GM12878 (cell line): ENCODE data around the gene AOAH. TPM values are rescaled to one million over a fixed set of nuclear protein-coding genes. Genes with fewer than 3 reads are reported as not detected.
"Not testable (repeated sequence)": the region's sequence is repeated elsewhere in the genome, so short reads cannot be mapped to it uniquely, and the experiment has no call there.

Experiments
- ATAC-seq: fragments of 200-7000 bp; cut with Tn5 transposase; 3 replicates; pipeline ENCODE4 v1.9.1; 2020; ENCODE audit warnings: mild to moderate bottlenecking, moderate library complexity
- BruUV-seq: library from RNA; stranded (reverse); fragments of 400-500 nt; replicated peaks from 2 replicates; lab custom pipeline; 2021; lab: Mats Ljungman, UMichigan
- CTCF ChIA-PET: fragments of 300-600 bp; sonication (Branson Sonifier 250); formaldehyde crosslinking; extraction: SDS; loops from one replicate; lab custom pipeline; 2021; ENCODE audit warnings: inconsistent platforms; lab: Yijun Ruan, JAX
- POLR2A ChIA-PET: fragments of 350-600 bp; formaldehyde crosslinking; extraction: SDS; loops from one replicate; lab custom pipeline; 2021; ENCODE audit warnings: inconsistent platforms; lab: Charles Lee
- RAD21 ChIA-PET: fragments of 300-600 bp; sonication (Branson Sonifier 250); formaldehyde crosslinking; loops from one replicate; lab custom pipeline; 2023; ENCODE audit warnings: antibody characterized with exemption; ENCODE audit not compliant: unreplicated experiment; lab: Charles Lee
- SMC1A ChIA-PET: fragments of 300-600 bp; sonication (Branson Sonifier 250); formaldehyde crosslinking; loops from one replicate; lab custom pipeline; 2023; ENCODE audit not compliant: unreplicated experiment, uncharacterized antibody; lab: Charles Lee
- DNase-seq: peaks from one replicate; pipeline ENCODE4 v3.0.0-alpha.2; 2011; ENCODE audit warnings: low read depth, low spot score
- FAIRE-seq: peaks from 3 replicates; lab custom pipeline; 2011; peaks lifted over from hg19 to GRCh38; lab: Jason Lieb, UNC
- H2AFZ ChIP-seq: 2 replicates; pipeline ENCODE4 v1.6.0; 2011; ENCODE audit warnings: low read depth, low read length, control low read depth; ENCODE audit not compliant: control insufficient read depth
- H3K27ac ChIP-seq: 2 replicates; pipeline ENCODE4 v1.5.1; 2011; ENCODE audit warnings: control low read depth; ENCODE audit not compliant: control insufficient read depth, insufficient read depth
- H3K27me3 ChIP-seq, 2 experiments: replicated peaks in 1 of 2; 2 replicates each; pipeline versions ENCODE4 v1.6.0 to v1.6.1; 2011; ENCODE audit warnings: low read length in 1 of 2; ENCODE audit not compliant: control insufficient read depth in 2 of 2, insufficient read depth in 2 of 2
- H3K36me3 ChIP-seq, 2 experiments: 2 replicates each; pipeline ENCODE4 v1.5.1; 2011; ENCODE audit warnings: low read length in 1 of 2; ENCODE audit not compliant: control insufficient read depth in 2 of 2, insufficient read depth in 2 of 2
- H3K4me1 ChIP-seq: 2 replicates; pipeline ENCODE4 v1.6.1; 2011; ENCODE audit warnings: mild to moderate bottlenecking, low read length, moderate library complexity, mixed read lengths; ENCODE audit not compliant: control insufficient read depth, insufficient read depth
- H3K4me2 ChIP-seq: 2 replicates; pipeline ENCODE4 v1.6.0; 2011; ENCODE audit warnings: control low read depth; ENCODE audit not compliant: control insufficient read depth, insufficient read depth
- H3K4me3 ChIP-seq: fragments of 200-600 bp; sonication (generic); 2 replicates; pipeline ENCODE4 v1.5.1; 2016
- H3K79me2 ChIP-seq: 2 replicates; pipeline ENCODE4 v1.6.0; 2011; ENCODE audit warnings: low read length; ENCODE audit not compliant: control insufficient read depth, insufficient read depth
- H3K9ac ChIP-seq: 2 replicates; pipeline ENCODE4 v1.8.0; 2011; ENCODE audit warnings: low read length, control low read depth, mixed read lengths; ENCODE audit not compliant: control insufficient read depth, insufficient read depth
- H3K9me3 ChIP-seq: replicated peaks from 3 replicates; pipeline ENCODE4 v1.5.1; 2011; ENCODE audit warnings: mild to moderate bottlenecking, low read length; ENCODE audit not compliant: control insufficient read depth, insufficient read depth
- H4K20me1 ChIP-seq: 2 replicates; pipeline ENCODE4 v1.6.0; 2011; ENCODE audit not compliant: control insufficient read depth, insufficient read depth
- NFYB ChIP-seq: IDR thresholded peaks from 2 replicates; pipeline ENCODE4 v1.6.1; 2011; ENCODE audit warnings: low read depth, mild to moderate bottlenecking, low read length, improper control_type of control experiment, moderate library complexity; ENCODE audit not compliant: insufficient read depth
- WGBS: methylation state at CpG from one replicate; pipeline ENCODE4 v1.1.6; 2016; ENCODE audit warnings: low lambda C conversion rate; ENCODE audit not compliant: insufficient replicate concordance, insufficient coverage; ENCODE audit errors: missing lambda C conversion rate; 5-methylcytosine and 5-hydroxymethylcytosine counted together
- in situ Hi-C: fragments of 300-500 bp; cut with MboI; formaldehyde crosslinking; loops from 9 replicates; pipeline ENCODE4 v1.14.3; 2018; ENCODE audit warnings: mixed read lengths
- intact Hi-C: fragments of 100-400 bp; cut with micrococcal nuclease; formaldehyde crosslinking; loops from one replicate; pipeline ENCODE4 v1.14.2; 2022; ENCODE audit not compliant: unreplicated experiment
- polyA plus RNA-seq, 11 experiments: library from polyadenylated mRNA; depleted of rRNA in 4 of 11; unstranded in 6 of 11; stranded (reverse) in 5 of 11; fragments of >200 nt; fragmentation: Nextera tagmentation in 4 of 11; fragmentation: Illumina TruSeq in 1 of 11; extraction: Ambion mirVana in 4 of 11; extraction: Trizol in 1 of 11; gene quantifications; 1 replicate in 1 of 11; 2 replicates in 10 of 11; pipeline versions ENCODE4 v1.2.1 to v1.2.3, GENCODE V29; 2011 to 2016; ENCODE audit warnings: inconsistent platforms in 2 of 11, missing spikeins in 2 of 11, low read depth in 1 of 11
- total RNA-seq, 4 experiments: library from RNA; depleted of rRNA in 3 of 4; stranded (reverse); fragments of >200 nt in 3 of 4; fragmentation: Illumina TruSeq in 1 of 4; extraction: Trizol in 1 of 4; gene quantifications; 2 replicates each; pipeline versions ENCODE4 v1.2.1 to v1.2.3, GENCODE V29; 2013 to 2021

The AOAH gene
- total and polyA plus RNA-seq, 10 of the 15 experiments (the other 5 are each of a cell fraction or from before 2014, with no cell fraction given), result 0.32 to 2.8 (median 1.4) TPM

GRCh38 chr7:36504617-36505016 is 219.7 kb downstream of the AOAH start:
- H3K27ac ChIP-seq, H2AFZ ChIP-seq, SMC1A ChIA-PET, BruUV-seq, H3K36me3 ChIP-seq, H4K20me1 ChIP-seq, FAIRE-seq, intact Hi-C loops, H3K9ac ChIP-seq, H3K4me2 ChIP-seq, POLR2A ChIA-PET, H3K4me1 ChIP-seq, H3K27me3 ChIP-seq, H3K4me3 ChIP-seq, in situ Hi-C loops, ATAC-seq, H3K79me2 ChIP-seq, H3K9me3 ChIP-seq, RAD21 ChIA-PET, DNase-seq: not testable (repeated sequence)
- TF ChIP-seq NFYB, result peak; percentile 67
- WGBS, result 41% methylated on average over 5 of the region's 5 CpGs
- CTCF ChIA-PET, result interaction anchor here (1.5 kb wide), 1 partner anchor 23 kb away, joined by 4 read pairs; no protein-coding TSS in a partner anchor

GRCh38 chr7:36504216-36504615 is 220.1 kb downstream of the AOAH start:
- H4K20me1 ChIP-seq, intact Hi-C loops, H3K4me3 ChIP-seq, POLR2A ChIA-PET, FAIRE-seq, RAD21 ChIA-PET, in situ Hi-C loops, H3K9ac ChIP-seq, H2AFZ ChIP-seq, H3K4me1 ChIP-seq, H3K9me3 ChIP-seq, H3K79me2 ChIP-seq, H3K27ac ChIP-seq, ATAC-seq, H3K27me3 ChIP-seq, SMC1A ChIA-PET, DNase-seq, H3K36me3 ChIP-seq, H3K4me2 ChIP-seq, BruUV-seq: not testable (repeated sequence)
- 72% methylated on average over 17 of the region's 17 CpGs for WGBS
- CTCF ChIA-PET, result interaction anchor here (0.7 kb wide), 1 partner anchor 89 kb away, joined by 3 read pairs; no protein-coding TSS in a partner anchor
